Right lobe of liver (tissue), 6 donors: ENCODE measurements around the gene SLC5A2. TPM values are rescaled to one million over a fixed set of nuclear protein-coding genes. Genes with fewer than 3 reads are reported as not detected.
A peak's percentile ranks its signal among the peaks of the same experiment; 100 is the strongest.

Experiments used
- ATAC-seq, 4 donors: fragments of 200-7000 bp; cut with Tn5 transposase; one replicate each; pipeline ENCODE4 v1.9.1; 2020; ENCODE audit warnings: mild to moderate bottlenecking in 4 of 4, moderate library complexity in 4 of 4
- DNase-seq, 3 donors: peaks; one replicate each; pipeline ENCODE4 v3.0.0-alpha.2; 2020
- H3K27ac ChIP-seq, 3 donors: fragments of 200-600 bp; one replicate each; pipeline ENCODE4 v1.8.0; 2022
- H3K27me3 ChIP-seq, 2 donors: fragments of 200-600 bp; one replicate each; pipeline ENCODE4 v1.8.0; 2022
- H3K36me3 ChIP-seq, 4 donors: fragments of 200-600 bp; sonication (generic) in 1 of 4; one replicate each; pipeline versions ENCODE4 v1.5.1 to v1.8.0; 2017 to 2022; ENCODE audit warnings: control low read depth in 1 of 4
- H3K4me1 ChIP-seq, 4 donors: fragments of 200-600 bp; sonication (generic) in 1 of 4; one replicate each; pipeline versions ENCODE4 v1.5.1 to v1.8.0; 2017 to 2022; ENCODE audit warnings: control low read depth in 1 of 4
- H3K4me3 ChIP-seq, 3 donors: fragments of 200-600 bp; one replicate each; pipeline ENCODE4 v1.8.0; 2022
- H3K9me3 ChIP-seq, 4 donors: fragments of 200-600 bp; sonication (generic) in 1 of 4; one replicate each; pipeline versions ENCODE4 v1.5.1 to v1.8.0; 2017 to 2022; ENCODE audit warnings: control low read depth in 1 of 4
- POLR2A ChIP-seq: fragments of 450-650 bp; IDR thresholded peaks from one replicate; pipeline ENCODE4 v1.6.1; 2017; ENCODE audit warnings: antibody characterized with exemption, mild to moderate bottlenecking
- WGBS: methylation state at CpG from one replicate; pipeline ENCODE4 v1.1.6; 2018; ENCODE audit warnings: low coverage, low lambda C conversion rate; ENCODE audit not compliant: insufficient coverage; ENCODE audit errors: missing lambda C conversion rate; 5-methylcytosine and 5-hydroxymethylcytosine counted together
- intact Hi-C, 2 donors: fragments of 100-400 bp; cut with DNase I; formaldehyde crosslinking; loops; one replicate each; pipeline versions ENCODE4 v1.11.2 to v1.14.1; 2022
- total RNA-seq, 6 experiments: library from RNA; depleted of rRNA in 2 of 6; stranded (reverse); fragments of >200 nt in 2 of 6; fragmentation: NEBNext Ultra II Directional in 3 of 6; extraction: Animal tissue kit (Norgen Biotek cat#: 25700) in 3 of 6; gene quantifications; one replicate each; pipeline versions ENCODE4 v1.1.0 to v1.2.4, GENCODE V29; 2016 to 2023
- TF ChIP-seq, protein P1 (sequence below), 4 donors: fragments of 200-600 bp in 3 of 4; fragments of 450-650 bp in 1 of 4; IDR thresholded peaks; one replicate each; pipeline versions ENCODE4 v1.5.1 to v1.8.0; 2016 to 2022; ENCODE audit warnings: antibody characterized with exemption in 4 of 4, mild to moderate bottlenecking in 2 of 4
- donor health status: DM: no; HTN: yes; CAD: no.
- donor health status: DM: no; HTN: no; CAD: no.
- donor health status: DM: no; HTN: no; CAD: no.
- donor health status: DM: no; HTN: yes; CAD: no.
- donor health status: DM: no; HTN: yes; CAD: no.

Gene SLC5A2
- total RNA-seq, 6 experiments from 2014 or later: 0.07 to 0.14 (median 0.12) TPM; not detected in 3

DNA sequence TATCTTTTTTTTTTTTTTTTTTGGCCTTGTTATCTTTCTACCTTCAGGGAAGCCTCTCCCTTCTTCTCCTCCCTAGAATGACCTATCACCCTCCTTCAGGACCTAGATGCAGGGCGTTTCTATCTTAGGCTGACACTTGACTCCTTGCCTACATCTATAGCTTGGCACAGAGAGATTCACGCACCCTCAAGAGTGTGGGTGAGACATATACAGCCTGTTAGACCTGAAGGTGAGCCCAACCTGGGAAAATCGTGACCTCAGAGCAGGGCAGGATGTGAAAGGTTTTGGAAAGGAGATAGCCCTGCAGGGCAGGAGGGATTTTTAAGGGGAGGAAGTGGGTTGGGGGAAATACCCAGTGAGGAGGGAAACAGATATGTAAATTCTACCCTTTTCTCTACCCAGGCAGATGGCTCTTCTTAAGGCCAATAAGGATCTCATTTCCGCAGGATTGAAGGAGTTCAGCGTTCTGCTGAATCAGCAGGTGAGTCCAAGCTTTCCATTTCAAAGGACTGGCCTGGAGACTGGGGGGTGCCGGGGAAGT lies 44.9 kb downstream of the SLC5A2 start, which contains the start of gene AHSP:
Gene AHSP, plus strand, starts transcription at position 167 of the 541 bp plus-strand sequence. Its CDS starts 240 bp downstream, at position 407.
- Histone ChIP-seq H3K36me3 (no peaks in the 10 kb centered on the region), H3K9me3 (no peaks in the 10 kb centered on the region), H3K4me1 (no peaks in the 10 kb centered on the region), H3K4me3 (no peak within 1 kb of the TSS), H3K27me3 (no peaks in the 10 kb centered on the region), H3K27ac (no peak within 1 kb of the TSS)
- no peak for ATAC-seq
- 37% methylated on average over 6 of the region's 6 CpGs for WGBS
- no peak for DNase-seq
- TF ChIP-seq, protein P1, sequence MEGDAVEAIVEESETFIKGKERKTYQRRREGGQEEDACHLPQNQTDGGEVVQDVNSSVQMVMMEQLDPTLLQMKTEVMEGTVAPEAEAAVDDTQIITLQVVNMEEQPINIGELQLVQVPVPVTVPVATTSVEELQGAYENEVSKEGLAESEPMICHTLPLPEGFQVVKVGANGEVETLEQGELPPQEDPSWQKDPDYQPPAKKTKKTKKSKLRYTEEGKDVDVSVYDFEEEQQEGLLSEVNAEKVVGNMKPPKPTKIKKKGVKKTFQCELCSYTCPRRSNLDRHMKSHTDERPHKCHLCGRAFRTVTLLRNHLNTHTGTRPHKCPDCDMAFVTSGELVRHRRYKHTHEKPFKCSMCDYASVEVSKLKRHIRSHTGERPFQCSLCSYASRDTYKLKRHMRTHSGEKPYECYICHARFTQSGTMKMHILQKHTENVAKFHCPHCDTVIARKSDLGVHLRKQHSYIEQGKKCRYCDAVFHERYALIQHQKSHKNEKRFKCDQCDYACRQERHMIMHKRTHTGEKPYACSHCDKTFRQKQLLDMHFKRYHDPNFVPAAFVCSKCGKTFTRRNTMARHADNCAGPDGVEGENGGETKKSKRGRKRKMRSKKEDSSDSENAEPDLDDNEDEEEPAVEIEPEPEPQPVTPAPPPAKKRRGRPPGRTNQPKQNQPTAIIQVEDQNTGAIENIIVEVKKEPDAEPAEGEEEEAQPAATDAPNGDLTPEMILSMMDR (IDR thresholded peaks at IDR 0.05): no peak
- TF ChIP-seq POLR2A: no peak
- intact Hi-C loops: no loop called here

DNA sequence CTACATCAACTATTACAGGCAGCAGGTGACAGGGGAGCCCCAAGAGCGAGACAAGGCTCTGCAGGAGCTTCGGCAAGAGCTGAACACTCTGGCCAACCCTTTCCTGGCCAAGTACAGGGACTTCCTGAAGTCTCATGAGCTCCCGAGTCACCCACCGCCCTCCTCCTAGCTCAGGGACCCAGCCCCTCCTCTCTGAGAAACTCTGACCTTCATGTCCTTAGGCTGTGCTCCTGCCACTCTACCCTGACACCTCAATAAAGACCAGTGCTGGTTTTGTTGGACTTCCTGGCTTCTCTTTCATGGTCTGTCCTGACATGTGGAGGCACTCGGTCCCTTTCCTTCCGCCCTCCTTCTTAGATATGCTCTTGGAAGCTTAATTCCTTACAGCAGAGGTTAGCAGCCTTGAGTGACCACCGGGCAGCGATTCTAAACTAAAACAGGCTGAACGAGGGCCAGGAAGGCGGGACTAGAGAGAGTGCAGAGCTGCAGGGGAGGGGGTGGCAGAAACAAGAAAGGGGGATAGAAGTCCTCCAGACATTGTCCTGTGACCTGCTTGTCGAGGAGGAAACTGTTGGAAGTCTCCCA lies 45.7 kb downstream of the SLC5A2 start:
- no peaks in the 10 kb centered on the region for H3K27me3 ChIP-seq
- ATAC-seq (no peak), DNase-seq (no peak)
- no peak overlapping the region for H3K4me3 ChIP-seq
- no peaks in the 10 kb centered on the region for H3K36me3 ChIP-seq
- no peaks in the 10 kb centered on the region for H3K4me1 ChIP-seq
- no peaks in the 10 kb centered on the region for H3K9me3 ChIP-seq
- no peak overlapping the region for H3K27ac ChIP-seq
- TF ChIP-seq POLR2A: no peak
- TF ChIP-seq, protein P1 (IDR thresholded peaks at IDR 0.05): no peak
- intact Hi-C loops: no loop called here
- WGBS: 33% methylated on average over 11 of the region's 11 CpGs

DNA sequence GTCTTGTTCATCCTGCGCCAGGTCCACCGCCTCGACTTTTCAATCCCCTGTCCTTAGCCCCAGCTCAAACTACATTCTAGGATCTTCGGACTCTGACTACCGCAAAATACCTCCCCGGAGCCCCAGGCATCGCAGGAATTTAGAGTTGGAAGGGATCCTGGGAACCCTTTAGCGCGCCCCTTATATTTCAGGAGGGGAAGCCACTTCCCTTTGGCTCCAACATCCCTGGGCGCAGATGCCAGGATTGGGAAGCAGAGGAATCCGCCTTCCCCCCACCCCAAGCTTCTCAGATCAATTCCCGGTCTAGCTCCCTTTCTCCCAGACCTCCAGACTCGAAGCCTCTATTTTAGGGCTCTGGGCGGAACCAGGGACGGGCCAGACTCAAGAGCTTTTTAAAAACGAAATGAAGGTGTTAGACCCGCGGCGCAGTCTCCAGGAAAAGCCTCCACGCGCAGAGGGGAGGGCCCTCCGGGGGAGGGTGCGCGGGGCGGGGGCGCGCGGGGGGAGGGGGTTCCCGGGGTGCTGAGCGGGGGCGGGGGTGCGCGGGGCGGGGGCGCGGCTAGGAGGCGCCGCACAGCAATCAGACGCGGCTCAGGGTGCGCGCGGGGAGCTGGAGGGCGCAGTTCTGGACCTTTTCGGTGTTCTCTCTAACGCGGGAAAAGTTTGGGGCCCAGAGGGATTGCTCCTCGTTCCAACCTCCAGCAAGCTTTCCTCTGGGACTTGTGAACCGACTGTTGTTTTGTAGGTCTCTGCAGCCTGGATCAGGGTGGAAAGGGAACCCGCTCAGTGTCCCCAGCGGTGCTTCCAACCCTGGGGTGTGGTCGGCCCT lies 46.4 kb downstream of the SLC5A2 start:
- Histone ChIP-seq H3K9me3 (no peaks in the 10 kb centered on the region), H3K36me3 (no peaks in the 10 kb centered on the region), H3K27me3 (no peaks in the 10 kb centered on the region), H3K4me1 (no peaks in the 10 kb centered on the region), H3K27ac (no peak overlapping the region), H3K4me3 (no peak overlapping the region)
- WGBS: 6% methylated on average over 22 of the region's 52 CpGs
- ATAC-seq (no peak), DNase-seq (no peak)
- TF ChIP-seq, protein P1 (IDR thresholded peaks at IDR 0.05): no peak
- TF ChIP-seq POLR2A: no peak
- intact Hi-C loops: no loop called here

DNA sequence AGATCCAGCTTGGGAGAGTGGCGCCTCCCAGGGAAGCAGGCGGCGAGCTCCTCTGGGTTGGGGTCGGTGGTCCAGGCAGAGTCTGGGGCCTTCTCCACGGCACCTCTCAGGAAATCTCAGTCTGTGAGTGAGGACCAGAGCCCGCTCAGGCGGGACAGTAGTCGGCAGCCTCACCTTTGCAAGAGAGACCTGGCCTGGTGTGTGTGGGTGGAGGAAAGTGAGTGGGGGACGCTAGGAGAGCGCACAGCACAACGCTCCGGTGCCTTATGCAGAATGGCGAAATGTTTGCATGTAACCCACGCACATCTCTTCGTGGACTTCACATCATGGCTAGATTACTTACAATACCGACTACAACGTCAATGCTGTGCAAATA lies 47.0 kb downstream of the SLC5A2 start:
- TF ChIP-seq, protein P1 (IDR thresholded peaks at IDR 0.05): no peak
- TF ChIP-seq POLR2A: no peak
- peak in 1 of 4 donors; percentile 26 for ATAC-seq
- 26% methylated on average over 8 of the region's 17 CpGs for WGBS
- Histone ChIP-seq H3K4me3 (no peak overlapping the region), H3K27me3 (no peaks in the 10 kb centered on the region), H3K36me3 (no peaks in the 10 kb centered on the region), H3K27ac (no peak overlapping the region), H3K4me1 (no peaks in the 10 kb centered on the region), H3K9me3 (no peaks in the 10 kb centered on the region)
- no peak for DNase-seq
- intact Hi-C loops: no loop called here
